Right cardiac atrium (tissue), 5 donors: ENCODE measurements around the gene MAP2K4. TPM values are rescaled to one million over a fixed set of nuclear protein-coding genes. Genes with fewer than 3 reads are reported as not detected.

Source experiments
- ATAC-seq, 2 donors: fragments of 200-7000 bp; cut with Tn5 transposase; one replicate each; pipeline versions ENCODE4 v1.8.0 to v1.9.1; 2020; ENCODE audit warnings: moderate library complexity in 2 of 2, mild to moderate bottlenecking in 1 of 2
- DNase-seq, 3 donors: peaks; one replicate each; pipeline ENCODE4 v3.0.0-alpha.2; 2020
- H3K27ac ChIP-seq: one replicate; pipeline ENCODE4 v1.5.1; 2013; ENCODE audit warnings: mild to moderate bottlenecking, low read length, control low read depth, moderate library complexity
- H3K27me3 ChIP-seq: one replicate; pipeline ENCODE4 v1.6.1; 2013; ENCODE audit not compliant: control insufficient read depth, insufficient read depth
- H3K4me1 ChIP-seq: one replicate; pipeline ENCODE4 v1.6.1; 2013; ENCODE audit warnings: low read length; ENCODE audit not compliant: control insufficient read depth, insufficient read depth
- H3K4me3 ChIP-seq: one replicate; pipeline ENCODE4 v1.5.1; 2013; ENCODE audit warnings: low read length, control low read depth
- H3K9me3 ChIP-seq: one replicate; pipeline ENCODE4 v1.6.1; 2013; ENCODE audit warnings: low read length; ENCODE audit not compliant: control insufficient read depth
- WGBS: extraction: QIAGEN DNeasy Blood & Tissue Kit; methylation state at CpG from one replicate; pipeline ENCODE4 v1.1.7; 2013; 5-methylcytosine and 5-hydroxymethylcytosine counted together
- intact Hi-C, 4 donors: fragments of 100-400 bp; cut with DNase I; formaldehyde crosslinking; loops; one replicate each; pipeline versions ENCODE4 v1.11.0 to v1.14.0; 2022 to 2023
- polyA plus RNA-seq: library from polyadenylated mRNA; stranded (reverse); fragments of 200-250 nt; gene quantifications from one replicate; pipeline ENCODE4 v1.2.3, GENCODE V29; 2013
- total RNA-seq, 4 donors: library from RNA; stranded (reverse); fragmentation: NEBNext Ultra II Directional; extraction: Animal tissue kit (Norgen Biotek cat#: 25700); gene quantifications; one replicate each; pipeline ENCODE4 v1.2.1, GENCODE V29; 2021
- donor health status: healthy with polysubstance abuse.
- donor health status: DM: no; HTN: yes; CAD: no.
- donor health status: DM: no; HTN: no; CAD: no.
- donor health status: DM: no; HTN: yes; CAD: no; lungs with severe emphysema.
- donor health status: DM: yes; HTN: yes; CAD: no.

MAP2K4 gene
- total and polyA plus RNA-seq, 5 donors: 11.5 to 34.4 (median 33.4) TPM

- DNase-seq (no peak), ATAC-seq (no peak)
- Histone ChIP-seq H3K27ac (no peak overlapping the region), H3K4me1 (peaks cover 3% of the 10 kb centered on the region), H3K4me3 (no peak overlapping the region), H3K27me3 (no peaks in the 10 kb centered on the region), H3K9me3 (no peaks in the 10 kb centered on the region)
- intact Hi-C loops: no loop called here
- WGBS: 98% methylated on average over 1 of the region's 1 CpG
Measured at GRCh38 chr17:12088035-12088434, 67.4 kb downstream of the MAP2K4 start.

- Histone ChIP-seq H3K9me3 (no peaks in the 10 kb centered on the region), H3K4me3 (no peak overlapping the region), H3K27ac (no peak overlapping the region), H3K4me1 (peaks cover 3% of the 10 kb centered on the region), H3K27me3 (no peaks in the 10 kb centered on the region)
- intact Hi-C loops: no loop called here
- 83% methylated on average over 3 of the region's 3 CpGs for WGBS
- no peak for DNase-seq
- no peak for ATAC-seq
Measured at GRCh38 chr17:12089809-12090384, 69.2 kb downstream of the MAP2K4 start.

GRCh38 chr17:12094336-12094735, 73.7 kb downstream of the MAP2K4 start:
- no peak overlapping the region for H3K27ac ChIP-seq
- 98% methylated on average over 2 of the region's 2 CpGs for WGBS
- H3K4me1 ChIP-seq: no peaks in the 10 kb centered on the region
- H3K4me3 ChIP-seq: no peak overlapping the region
- H3K9me3 ChIP-seq: no peaks in the 10 kb centered on the region
- no peaks in the 10 kb centered on the region for H3K27me3 ChIP-seq
- no peak for DNase-seq
- intact Hi-C loops: no loop called here
- no peak for ATAC-seq

- Histone ChIP-seq H3K4me3 (no peak overlapping the region), H3K9me3 (no peaks in the 10 kb centered on the region), H3K27me3 (no peaks in the 10 kb centered on the region), H3K27ac (no peak overlapping the region), H3K4me1 (no peaks in the 10 kb centered on the region)
- intact Hi-C loops: no loop called here
- DNase-seq (no peak), ATAC-seq (no peak)
- 98% methylated on average over 5 of the region's 5 CpGs for WGBS
Measured at GRCh38 chr17:12095522-12095921, 74.8 kb downstream of the MAP2K4 start.

GRCh38 chr17:12097326-12097725, 76.6 kb downstream of the MAP2K4 start:
- Histone ChIP-seq H3K27ac (no peak overlapping the region), H3K27me3 (no peaks in the 10 kb centered on the region), H3K4me1 (no peaks in the 10 kb centered on the region), H3K9me3 (no peaks in the 10 kb centered on the region), H3K4me3 (no peak overlapping the region)
- intact Hi-C loops: no loop called here
- WGBS: 71% methylated on average over 3 of the region's 3 CpGs
- DNase-seq (no peak), ATAC-seq (no peak)

- Histone ChIP-seq H3K27me3 (no peaks in the 10 kb centered on the region), H3K9me3 (no peaks in the 10 kb centered on the region), H3K4me3 (no peak overlapping the region), H3K27ac (no peak overlapping the region), H3K4me1 (no peaks in the 10 kb centered on the region)
- no peak for ATAC-seq
- DNase-seq: no peak
- intact Hi-C loops: no loop called here
Measured at GRCh38 chr17:12098568-12098967, 77.9 kb downstream of the MAP2K4 start.

- intact Hi-C loops: no loop called here
- no peaks in the 10 kb centered on the region for H3K9me3 ChIP-seq
- H3K27me3 ChIP-seq: no peaks in the 10 kb centered on the region
- H3K4me3 ChIP-seq: no peak overlapping the region
- WGBS: 99% methylated on average over 1 of the region's 1 CpG
- ATAC-seq (no peak), DNase-seq (no peak)
- no peaks in the 10 kb centered on the region for H3K4me1 ChIP-seq
- H3K27ac ChIP-seq: no peak overlapping the region
Measured at GRCh38 chr17:12099412-12099811, 78.7 kb downstream of the MAP2K4 start.

GRCh38 chr17:12104831-12105230, 84.2 kb downstream of the MAP2K4 start:
- ATAC-seq: no peak
- no peaks in the 10 kb centered on the region for H3K9me3 ChIP-seq
- no peak overlapping the region for H3K4me3 ChIP-seq
- no peaks in the 10 kb centered on the region for H3K4me1 ChIP-seq
- no peak for DNase-seq
- no peak overlapping the region for H3K27ac ChIP-seq
- no peaks in the 10 kb centered on the region for H3K27me3 ChIP-seq
- intact Hi-C loops: no loop called here

- H3K27me3 ChIP-seq: no peaks in the 10 kb centered on the region
- no peaks in the 10 kb centered on the region for H3K4me1 ChIP-seq
- no peak overlapping the region for H3K4me3 ChIP-seq
- 42% methylated on average over 1 of the region's 1 CpG for WGBS
- DNase-seq (no peak), ATAC-seq (no peak)
- H3K9me3 ChIP-seq: no peaks in the 10 kb centered on the region
- intact Hi-C loops: no loop called here
- no peak overlapping the region for H3K27ac ChIP-seq
Measured at GRCh38 chr17:12107905-12108304, 87.2 kb downstream of the MAP2K4 start.

GRCh38 chr17:12110906-12111305, 90.2 kb downstream of the MAP2K4 start:
- ATAC-seq: no peak
- H3K4me1 ChIP-seq: no peaks in the 10 kb centered on the region
- H3K27ac ChIP-seq: no peak overlapping the region
- no peaks in the 10 kb centered on the region for H3K27me3 ChIP-seq
- DNase-seq: no peak
- no peak overlapping the region for H3K4me3 ChIP-seq
- no peaks in the 10 kb centered on the region for H3K9me3 ChIP-seq
- WGBS: 96% methylated on average over 2 of the region's 2 CpGs
- intact Hi-C loops: no loop called here

- WGBS: 57% methylated on average over 2 of the region's 2 CpGs
- intact Hi-C loops: no loop called here
- DNase-seq (no peak), ATAC-seq (peak in 1 of 2 donors; percentile 55)
- Histone ChIP-seq H3K9me3 (no peaks in the 10 kb centered on the region), H3K4me3 (no peak overlapping the region), H3K27me3 (no peaks in the 10 kb centered on the region), H3K27ac (no peak overlapping the region), H3K4me1 (no peaks in the 10 kb centered on the region)
Measured at GRCh38 chr17:12113156-12113555, 92.5 kb downstream of the MAP2K4 start.

- Histone ChIP-seq H3K27ac (no peak overlapping the region), H3K4me1 (no peaks in the 10 kb centered on the region), H3K27me3 (no peaks in the 10 kb centered on the region), H3K9me3 (no peaks in the 10 kb centered on the region), H3K4me3 (no peak overlapping the region)
- no peak for ATAC-seq
- no peak for DNase-seq
- intact Hi-C loops: no loop called here
- 91% methylated on average over 3 of the region's 3 CpGs for WGBS
Measured at GRCh38 chr17:12114686-12115418, 94.2 kb downstream of the MAP2K4 start.
